Measurements from ENCODE around the gene SGTA. TPM values are rescaled to one million over a fixed set of nuclear protein-coding genes. Genes with fewer than 3 reads are reported as not detected.

SGTA gene
- total and polyA plus RNA-seq, 3 donors from 2014 or later: 93.9 to 100 (median 99.6) TPM

GRCh38 chr19:2816641-2817040 lies 33.6 kb upstream of the SGTA start:
- H3K4me1 ChIP-seq: peaks cover 2% of the 10 kb centered on the region
- no peak for TF ChIP-seq POLR2A (IDR thresholded peaks at IDR 0.05)
- TF ChIP-seq CTCF (IDR thresholded peaks at IDR 0.05): no peak
- H3K27ac ChIP-seq: no peak overlapping the region
- no peaks in the 10 kb centered on the region for H3K27me3 ChIP-seq
- no peak for DNase-seq
- H3K4me3 ChIP-seq: no peak overlapping the region
- no peaks in the 10 kb centered on the region for H3K9me3 ChIP-seq
- no peaks in the 10 kb centered on the region for H3K36me3 ChIP-seq (ENCODE audit: low read depth, missing control alignments)
- intact Hi-C loops (cut with DNase I; ENCODE audit: low total_unique reads): no loop called here
- 83 to 86% methylated on average over 16 of the region's 16 CpGs for WGBS, 2 donors

- Histone ChIP-seq H3K27me3 (no peaks in the 10 kb centered on the region), H3K9me3 (no peaks in the 10 kb centered on the region), H3K36me3 (ENCODE audit: low read depth, missing control alignments) (no peaks in the 10 kb centered on the region), H3K4me1 (peaks cover 2% of the 10 kb centered on the region), H3K27ac (no peak overlapping the region), H3K4me3 (no peak overlapping the region)
- 81 to 85% methylated on average over 4 to 15 of the region's 15 CpGs for WGBS, 2 donors
- DNase-seq: no peak
- TF ChIP-seq POLR2A (IDR thresholded peaks at IDR 0.05): no peak
- no peak for TF ChIP-seq CTCF (IDR thresholded peaks at IDR 0.05)
- intact Hi-C loops (cut with DNase I; ENCODE audit: low total_unique reads): no loop called here
Observed at GRCh38 chr19:2815923-2816322, 32.9 kb upstream of the SGTA start.

- no peak overlapping the region for H3K4me3 ChIP-seq
- H3K27me3 ChIP-seq: no peaks in the 10 kb centered on the region
- no peaks in the 10 kb centered on the region for H3K9me3 ChIP-seq
- H3K27ac ChIP-seq: no peak overlapping the region
- DNase-seq: no peak
- TF ChIP-seq CTCF (IDR thresholded peaks at IDR 0.05) (no peak), POLR2A (IDR thresholded peaks at IDR 0.05) (no peak)
- H3K4me1 ChIP-seq: no peaks in the 10 kb centered on the region
- 90 to 96% methylated on average over 8 to 13 of the region's 13 CpGs for WGBS, 2 donors
- intact Hi-C loops (cut with DNase I; ENCODE audit: low total_unique reads): no loop called here
- H3K36me3 ChIP-seq (ENCODE audit: low read depth, missing control alignments): no peaks in the 10 kb centered on the region
Observed at GRCh38 chr19:2815191-2815614, 32.1 kb upstream of the SGTA start.

DNA sequence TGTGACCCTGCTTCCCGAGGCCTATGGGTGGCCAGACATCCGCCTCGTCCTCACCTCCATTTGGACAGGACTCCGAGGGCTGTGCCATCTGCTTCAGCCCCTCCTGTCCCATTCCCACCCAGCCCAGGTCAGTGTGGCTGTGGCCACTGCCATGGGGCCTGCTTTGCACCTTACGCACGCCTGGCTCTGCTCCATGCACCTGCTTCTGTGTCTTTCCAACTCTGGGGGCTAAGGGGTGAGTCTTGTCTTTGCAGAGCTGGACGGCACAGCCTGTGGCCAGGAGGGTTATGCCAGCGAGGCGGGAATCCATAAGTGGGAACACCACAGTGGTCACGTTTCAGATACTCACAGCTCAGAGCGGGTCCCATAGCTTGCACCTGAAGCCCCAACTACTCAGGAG lies 31.4 kb upstream of the SGTA start:
- TF ChIP-seq CTCF (IDR thresholded peaks at IDR 0.05): no peak
- no peak for TF ChIP-seq POLR2A (IDR thresholded peaks at IDR 0.05)
- no peaks in the 10 kb centered on the region for H3K9me3 ChIP-seq
- H3K27ac ChIP-seq: no peak overlapping the region
- intact Hi-C loops (cut with DNase I; ENCODE audit: low total_unique reads): no loop called here
- H3K36me3 ChIP-seq (ENCODE audit: low read depth, missing control alignments): no peaks in the 10 kb centered on the region
- 94 to 100% methylated on average over 1 to 11 of the region's 11 CpGs for WGBS, 2 donors
- DNase-seq: no peak
- H3K4me3 ChIP-seq: no peak overlapping the region
- no peaks in the 10 kb centered on the region for H3K27me3 ChIP-seq
- H3K4me1 ChIP-seq: no peaks in the 10 kb centered on the region
